IPS DF 6.9 (cell line): ENCODE results near the gene RAB38.

ENCODE experiments used
- DNase-seq: peaks from one replicate; pipeline ENCODE4 v3.0.0-alpha.2; 2013; ENCODE audit warnings: low read depth, low spot score
- H3K27ac ChIP-seq: one replicate; pipeline ENCODE4 v1.5.1; 2013; ENCODE audit warnings: low read length, control low read depth
- H3K27me3 ChIP-seq: 2 replicates; pipeline ENCODE4 v1.6.1; 2013; ENCODE audit warnings: mild to moderate bottlenecking, low read length; ENCODE audit not compliant: control insufficient read depth, insufficient read depth
- H3K36me3 ChIP-seq: 2 replicates; pipeline ENCODE4 v1.6.1; 2013; ENCODE audit warnings: low read length; ENCODE audit not compliant: control insufficient read depth, insufficient read depth
- H3K4me1 ChIP-seq: 2 replicates; pipeline ENCODE4 v1.6.1; 2013; ENCODE audit warnings: low read length; ENCODE audit not compliant: control insufficient read depth, insufficient read depth
- H3K4me3 ChIP-seq: 2 replicates; pipeline ENCODE4 v1.5.1; 2013; ENCODE audit warnings: mild to moderate bottlenecking, low read length
- H3K9me3 ChIP-seq: 2 replicates; pipeline ENCODE4 v1.6.1; 2013; ENCODE audit warnings: low read length, inconsistent platforms; ENCODE audit not compliant: control insufficient read depth, insufficient read depth
- WGBS: extraction: QIAGEN DNeasy Blood & Tissue Kit; methylation state at CpG from one replicate; pipeline ENCODE4 v1.1.7; 2013; ENCODE audit warnings: mixed read lengths, missing lambda C conversion rate; ENCODE audit not compliant: insufficient read length, insufficient coverage; 5-methylcytosine and 5-hydroxymethylcytosine counted together

Gene RAB38

DNA sequence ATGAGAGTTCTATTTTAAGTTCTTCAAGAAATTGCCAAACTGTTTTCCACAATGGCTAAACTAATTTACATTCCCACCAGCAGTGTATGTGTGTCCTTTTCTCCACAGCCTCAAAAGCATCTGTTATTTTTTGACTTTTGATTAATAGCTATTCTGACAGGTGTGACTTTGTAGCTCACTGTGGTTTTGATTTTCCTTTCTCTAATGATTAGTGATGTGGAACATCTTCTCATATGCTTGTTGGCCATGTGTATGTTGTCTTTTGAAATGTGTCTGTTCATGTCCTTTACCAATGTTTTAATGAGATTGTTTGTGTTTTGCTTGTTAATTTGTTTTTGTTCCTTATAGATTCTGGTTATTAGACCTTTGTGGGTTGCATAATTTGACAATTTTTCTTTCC lies 18.0 kb upstream of the RAB38 start:
- DNase-seq, result no peak
- Histone ChIP-seq H3K27ac (no peak overlapping the region), H3K4me3 (no peak overlapping the region), H3K36me3 (no peaks in the 10 kb centered on the region), H3K27me3 (no peaks in the 10 kb centered on the region), H3K4me1 (no peaks in the 10 kb centered on the region), H3K9me3 (no peaks in the 10 kb centered on the region)

- no peak for DNase-seq
- no peaks in the 10 kb centered on the region for H3K9me3 ChIP-seq
- H3K4me3 ChIP-seq, result no peak overlapping the region
- WGBS, result no CpG with 5 or more reads among the region's 2 CpGs
- no peaks in the 10 kb centered on the region for H3K36me3 ChIP-seq
- no peaks in the 10 kb centered on the region for H3K4me1 ChIP-seq
- no peak overlapping the region for H3K27ac ChIP-seq
- no peaks in the 10 kb centered on the region for H3K27me3 ChIP-seq
Observed at GRCh38 chr11:88188932-88189253, 13.7 kb upstream of the RAB38 start.

DNA sequence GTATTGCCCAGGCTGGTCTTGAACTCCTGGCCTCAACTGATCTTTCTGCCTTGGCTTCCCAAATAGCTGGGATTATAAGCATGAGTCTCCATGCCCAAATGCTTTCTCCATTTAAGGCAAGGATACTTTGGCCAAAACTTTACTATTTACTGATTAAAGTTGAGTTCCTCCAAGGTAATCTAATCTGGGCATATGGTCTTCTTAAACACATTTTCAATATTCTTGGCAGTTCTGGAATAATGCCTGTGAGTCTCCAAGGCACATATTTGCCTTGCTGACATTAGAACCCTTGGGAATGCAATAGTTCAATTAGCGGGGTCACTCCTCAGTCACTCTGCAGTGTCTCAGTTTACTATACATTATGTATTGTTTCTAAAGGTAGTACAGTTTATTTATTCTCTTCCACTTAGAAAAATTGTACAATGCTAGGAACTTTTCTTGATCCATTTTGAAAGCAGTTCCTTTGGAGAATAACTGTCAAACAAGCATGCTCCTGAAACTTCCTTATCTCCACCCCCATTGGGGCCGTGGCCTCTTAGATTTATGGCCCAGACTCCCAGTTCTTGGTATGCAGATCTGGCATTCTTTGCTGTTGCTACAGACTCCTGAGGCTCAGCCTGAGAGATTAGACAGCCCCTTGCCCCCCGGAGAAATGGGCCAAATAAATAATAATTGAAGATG lies 13.1 kb upstream of the RAB38 start:
- H3K9me3 ChIP-seq, result no peaks in the 10 kb centered on the region
- no peak overlapping the region for H3K27ac ChIP-seq
- H3K36me3 ChIP-seq, result no peaks in the 10 kb centered on the region
- WGBS, result no CpG with 5 or more reads among the region's 3 CpGs
- DNase-seq, result no peak
- H3K4me3 ChIP-seq, result no peak overlapping the region
- H3K4me1 ChIP-seq, result no peaks in the 10 kb centered on the region
- H3K27me3 ChIP-seq, result no peaks in the 10 kb centered on the region

GRCh38 chr11:88183233-88183632 lies 8.0 kb upstream of the RAB38 start:
- DNase-seq, result no peak
- Histone ChIP-seq H3K27ac (no peak overlapping the region), H3K27me3 (no peaks in the 10 kb centered on the region), H3K36me3 (no peaks in the 10 kb centered on the region), H3K4me3 (no peak overlapping the region), H3K4me1 (no peaks in the 10 kb centered on the region), H3K9me3 (no peaks in the 10 kb centered on the region)
- WGBS, result no CpG with 5 or more reads among the region's 3 CpGs

DNA sequence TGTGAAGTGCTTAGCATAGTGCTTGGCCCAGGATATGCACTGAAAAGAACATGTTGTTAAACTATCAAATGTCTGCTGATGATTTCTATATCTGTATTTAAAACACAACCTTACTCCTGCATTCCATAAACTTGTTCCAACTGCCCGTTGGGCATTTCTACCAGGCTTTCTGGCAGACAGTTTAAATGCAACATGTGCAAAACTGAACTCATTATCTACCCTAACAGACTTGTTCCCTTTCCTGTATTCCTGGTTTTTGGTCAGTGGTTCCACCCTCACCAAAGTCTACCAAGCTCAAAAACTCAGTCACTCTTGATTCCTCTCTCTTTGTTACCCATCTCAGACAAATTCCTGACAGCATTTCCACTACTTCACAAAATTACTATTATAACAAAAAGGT lies 6.5 kb upstream of the RAB38 start:
- no peaks in the 10 kb centered on the region for H3K4me1 ChIP-seq
- no peaks in the 10 kb centered on the region for H3K9me3 ChIP-seq
- DNase-seq, result no peak
- H3K36me3 ChIP-seq, result no peaks in the 10 kb centered on the region
- no peak overlapping the region for H3K4me3 ChIP-seq
- H3K27ac ChIP-seq, result no peak overlapping the region
- H3K27me3 ChIP-seq, result no peaks in the 10 kb centered on the region
- WGBS, result no CpG with 5 or more reads among the region's 1 CpG

GRCh38 chr11:88179971-88180629 lies 4.9 kb upstream of the RAB38 start:
- H3K27me3 ChIP-seq, result no peaks in the 10 kb centered on the region
- no peak overlapping the region for H3K27ac ChIP-seq
- H3K36me3 ChIP-seq, result no peaks in the 10 kb centered on the region
- no peak for DNase-seq
- no peaks in the 10 kb centered on the region for H3K9me3 ChIP-seq
- no peak overlapping the region for H3K4me3 ChIP-seq
- H3K4me1 ChIP-seq, result peaks cover 2% of the 10 kb centered on the region; the same call in 1 of the 2 replicates
- WGBS, result no CpG with 5 or more reads among the region's 3 CpGs

GRCh38 chr11:88179141-88179540 lies 3.9 kb upstream of the RAB38 start:
- DNase-seq, result no peak
- Histone ChIP-seq H3K27me3 (no peaks in the 10 kb centered on the region), H3K4me1 (peaks cover 2% of the 10 kb centered on the region; the same call in 1 of the 2 replicates), H3K27ac (no peak overlapping the region), H3K4me3 (no peak overlapping the region), H3K9me3 (no peaks in the 10 kb centered on the region), H3K36me3 (no peaks in the 10 kb centered on the region)
- WGBS, result no CpG with 5 or more reads among the region's 2 CpGs

GRCh38 chr11:88178191-88178590 lies 2.9 kb upstream of the RAB38 start:
- Histone ChIP-seq H3K4me1 (peaks cover 3% of the 10 kb centered on the region; the same call in 1 of the 2 replicates), H3K27me3 (no peaks in the 10 kb centered on the region), H3K4me3 (no peak overlapping the region), H3K9me3 (no peaks in the 10 kb centered on the region), H3K36me3 (no peaks in the 10 kb centered on the region), H3K27ac (no peak overlapping the region)
- DNase-seq, result no peak
- no CpG with 5 or more reads among the region's 4 CpGs for WGBS

- no peaks in the 10 kb centered on the region for H3K36me3 ChIP-seq
- H3K4me1 ChIP-seq, result peaks cover 3% of the 10 kb centered on the region; the same call in 1 of the 2 replicates
- peak overlapping the region; percentile 19; the same call in 1 of the 2 replicates for H3K4me3 ChIP-seq
- DNase-seq, result peak; percentile 35
- H3K27ac ChIP-seq, result no peak overlapping the region
- no peaks in the 10 kb centered on the region for H3K27me3 ChIP-seq
- no peaks in the 10 kb centered on the region for H3K9me3 ChIP-seq
- WGBS, result no CpG with 5 or more reads among the region's 15 CpGs
Observed at GRCh38 chr11:88175569-88176075, 379 bp upstream of the RAB38 start.

DNA sequence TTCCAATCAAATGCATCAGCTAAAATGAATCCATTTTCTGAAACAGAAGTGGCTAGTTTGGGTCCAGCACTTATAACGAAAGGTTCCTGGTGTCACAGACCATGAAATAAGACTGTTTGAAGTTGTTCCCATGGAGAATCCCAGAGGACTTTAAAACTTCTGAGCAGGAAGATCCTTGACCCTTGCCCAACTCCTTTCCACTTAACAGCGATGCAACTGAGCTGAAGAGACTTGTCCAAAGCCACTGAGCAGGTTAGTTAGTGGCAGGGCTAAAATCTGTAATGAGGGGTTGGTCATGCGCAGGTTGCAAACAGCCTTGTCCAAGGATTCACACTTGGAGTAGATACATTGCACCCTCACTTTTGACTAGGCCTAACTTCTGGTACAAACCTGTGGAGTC lies 1.3 kb downstream of the RAB38 start:
- Histone ChIP-seq H3K27ac (no peak overlapping the region), H3K4me3 (no peak overlapping the region), H3K4me1 (peaks cover 3% of the 10 kb centered on the region; the same call in 1 of the 2 replicates), H3K27me3 (no peaks in the 10 kb centered on the region), H3K9me3 (no peaks in the 10 kb centered on the region), H3K36me3 (no peaks in the 10 kb centered on the region)
- no peak for DNase-seq
- WGBS, result no CpG with 5 or more reads among the region's 3 CpGs

- Histone ChIP-seq H3K9me3 (no peaks in the 10 kb centered on the region), H3K4me1 (peaks cover 3% of the 10 kb centered on the region; the same call in 1 of the 2 replicates), H3K27me3 (no peaks in the 10 kb centered on the region), H3K27ac (no peak overlapping the region), H3K36me3 (no peaks in the 10 kb centered on the region), H3K4me3 (no peak overlapping the region)
- WGBS, result no CpG with 5 or more reads among the region's 2 CpGs
- DNase-seq, result no peak
Observed at GRCh38 chr11:88171982-88172381, 3.3 kb downstream of the RAB38 start.
